Activated T-helper 1 cell treated with Interleukin-2 at 50 U/mL for 16 hours (primary cell): ENCODE measurements around the gene GABRG3.

Source experiments
- DNase-seq: peaks from one replicate; pipeline ENCODE4 v3.0.0-alpha.2; 2020; ENCODE audit warnings: low read depth

GABRG3 gene

GRCh38 chr15:27418726-27419125, 447.7 kb downstream of the GABRG3 start:
- no peak for DNase-seq

- no peak for DNase-seq
Measured at GRCh38 chr15:27422997-27423396, 452.0 kb downstream of the GABRG3 start.

- no peak for DNase-seq
Measured at GRCh38 chr15:27426805-27427204, 455.8 kb downstream of the GABRG3 start.

- no peak for DNase-seq
Measured at GRCh38 chr15:27427276-27427675, 456.3 kb downstream of the GABRG3 start.

GRCh38 chr15:27428151-27428550, 457.2 kb downstream of the GABRG3 start:
- DNase-seq = no peak

- no peak for DNase-seq
Measured at GRCh38 chr15:27429577-27429976, 458.6 kb downstream of the GABRG3 start.

GRCh38 chr15:27433604-27434003, 462.6 kb downstream of the GABRG3 start:
- DNase-seq = no peak

- DNase-seq = no peak
Measured at GRCh38 chr15:27438403-27439375, 467.7 kb downstream of the GABRG3 start.

- no peak for DNase-seq
Measured at GRCh38 chr15:27441120-27441519, 470.1 kb downstream of the GABRG3 start.

- no peak for DNase-seq
Measured at GRCh38 chr15:27448234-27448633, 477.3 kb downstream of the GABRG3 start.

GRCh38 chr15:27448986-27449385, 478.0 kb downstream of the GABRG3 start:
- DNase-seq = no peak

GRCh38 chr15:27449941-27450340, 479.0 kb downstream of the GABRG3 start:
- DNase-seq = no peak

GRCh38 chr15:27454281-27455075, 483.5 kb downstream of the GABRG3 start:
- no peak for DNase-seq

GRCh38 chr15:27456807-27457206, 485.8 kb downstream of the GABRG3 start:
- no peak for DNase-seq

- no peak for DNase-seq
Measured at GRCh38 chr15:27457766-27458165, 486.8 kb downstream of the GABRG3 start.

GRCh38 chr15:27458345-27459084, 487.5 kb downstream of the GABRG3 start:
- no peak for DNase-seq

- no peak for DNase-seq
Measured at GRCh38 chr15:27459836-27460235, 488.9 kb downstream of the GABRG3 start.

- no peak for DNase-seq
Measured at GRCh38 chr15:27461181-27461580, 490.2 kb downstream of the GABRG3 start.

GRCh38 chr15:27463525-27464088, 492.6 kb downstream of the GABRG3 start:
- DNase-seq = no peak

- DNase-seq = no peak
Measured at GRCh38 chr15:27464941-27465612, 494.1 kb downstream of the GABRG3 start.

GRCh38 chr15:27466758-27467157, 495.8 kb downstream of the GABRG3 start:
- no peak for DNase-seq
